SK-N-MC (cell line): ENCODE data around the gene EFCAB12.
"Not testable (repeated sequence)": the region's sequence is repeated elsewhere in the genome, so short reads cannot be mapped to it uniquely, and the experiment has no call there.

Experiments
- EZH2 ChIP-seq: fragments of 200-600 bp; sonication (generic); IDR thresholded peaks from one replicate; pipeline ENCODE4 v1.6.1; 2017; ENCODE audit warnings: antibody characterized with exemption
- POLR2AphosphoS5 ChIP-seq: IDR thresholded peaks from 2 replicates; pipeline ENCODE4 v1.6.1; 2012; ENCODE audit warnings: mild to moderate bottlenecking, low read depth, low read length, borderline replicate concordance

DNA sequence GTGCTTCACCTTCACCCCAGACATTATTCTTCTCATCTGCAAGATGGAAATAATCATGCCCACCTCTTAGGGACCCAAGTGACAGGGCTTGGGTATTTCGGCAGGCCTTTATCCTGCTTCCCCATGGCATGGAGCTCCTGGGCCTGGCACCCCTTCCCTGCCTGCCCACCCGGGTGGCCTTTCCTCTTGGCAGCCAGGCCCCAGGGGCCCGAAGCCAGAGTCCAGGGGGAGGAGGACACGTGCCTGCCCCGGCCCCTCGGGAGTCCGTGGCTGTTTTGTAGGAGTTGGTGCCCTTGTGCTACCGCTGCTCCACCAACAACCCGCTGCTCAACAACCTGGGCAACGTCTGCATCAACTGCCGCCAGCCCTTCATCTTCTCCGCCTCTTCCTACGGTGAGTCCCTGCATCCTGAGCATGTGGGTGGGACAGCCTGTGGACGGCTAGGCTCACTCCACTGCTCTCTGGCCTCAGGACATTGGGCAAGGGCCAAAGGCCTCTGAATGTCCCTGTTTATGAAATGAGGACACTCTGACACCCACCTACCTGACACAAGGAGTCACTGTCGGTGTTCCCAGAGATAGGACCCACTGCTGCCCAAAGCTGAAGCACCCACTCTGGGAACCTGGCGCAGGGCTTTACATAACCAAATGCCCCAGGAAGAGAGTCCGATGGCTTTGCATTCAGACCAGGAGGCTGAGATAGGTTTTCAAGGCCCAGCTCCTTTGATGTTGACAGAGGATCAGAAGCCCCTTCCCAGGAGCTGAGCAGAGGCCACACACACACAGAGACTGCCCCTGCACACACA, 34.5 kb downstream of the EFCAB12 start:
- TF ChIP-seq POLR2AphosphoS5, EZH2: not testable (repeated sequence)
